Stimulated activated CD8-positive, alpha-beta memory T cell treated with anti-CD3 and anti-CD28 coated beads, Interleukin-7, amount 100 ng/mL, for 24 hours (primary cell): ENCODE data around the gene TMEM129.
A peak's percentile ranks its signal among the peaks of the same experiment; 100 is the strongest.

ENCODE experiments used
- DNase-seq: peaks from one replicate; pipeline ENCODE4 v3.0.0-alpha.2; 2020; ENCODE audit warnings: low read depth

TMEM129 gene

DNA sequence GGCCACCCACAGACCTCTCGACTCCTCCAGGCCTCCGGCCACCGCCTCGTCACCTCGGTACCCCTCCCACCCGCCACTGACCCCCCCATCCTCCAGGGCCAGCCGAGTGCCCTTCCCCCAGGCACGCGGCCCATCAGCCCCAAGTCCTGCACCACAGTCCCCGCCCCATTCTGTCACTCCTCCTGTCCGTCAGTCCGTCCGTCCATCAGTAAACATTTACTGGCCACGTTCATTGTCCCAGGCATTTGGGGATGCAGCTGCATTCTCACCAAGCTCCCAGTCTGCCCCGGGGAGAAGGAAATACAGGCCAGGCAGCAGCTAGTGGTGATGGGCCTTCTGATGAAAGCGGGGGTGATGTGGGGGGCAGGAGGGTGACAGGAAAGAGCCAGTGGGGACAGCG, 36.7 kb upstream of the TMEM129 start:
- no peak for DNase-seq

DNA sequence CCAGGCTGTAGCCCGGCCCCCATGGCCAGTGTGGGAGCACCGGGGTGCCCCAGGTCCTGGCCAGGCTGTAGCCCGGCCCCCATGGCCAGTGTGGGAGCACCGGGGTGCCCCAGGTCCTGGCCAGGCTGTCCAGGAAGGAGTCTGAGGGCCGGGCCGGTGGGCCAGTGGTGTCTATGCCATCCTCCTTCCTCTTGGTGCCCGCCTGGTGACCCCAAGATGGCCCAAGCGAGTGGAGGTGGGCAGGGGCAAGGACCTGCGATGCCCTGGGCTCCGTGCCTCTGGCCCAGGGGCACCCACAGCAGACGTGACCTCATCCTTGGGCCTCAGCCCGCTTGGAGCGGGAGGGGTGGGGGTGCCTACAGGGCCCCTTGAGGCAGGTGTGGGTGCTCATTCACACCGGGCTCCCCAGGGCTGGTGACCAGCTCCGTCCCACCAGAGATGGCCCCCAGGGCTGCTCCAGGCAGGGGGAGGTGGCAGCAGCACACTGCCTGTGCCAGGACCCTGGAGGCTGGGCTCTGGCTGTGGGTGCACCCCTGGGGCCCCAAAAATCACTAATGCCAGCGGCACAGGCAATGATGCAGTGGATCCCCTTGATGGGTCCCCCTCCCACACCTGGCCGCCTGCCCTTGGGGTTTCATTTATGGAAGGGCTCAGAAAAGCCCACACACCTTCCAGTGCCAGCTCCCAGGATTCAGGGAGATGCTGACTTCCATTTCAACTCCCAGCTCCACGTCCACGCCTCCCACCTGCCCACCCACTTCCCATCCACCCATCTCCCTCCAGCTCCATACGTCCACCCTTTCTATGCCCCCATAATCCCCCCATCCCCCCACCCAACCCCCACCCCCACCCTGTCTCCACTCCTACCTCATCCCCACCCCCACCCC, 36.0 kb upstream of the TMEM129 start:
- DNase-seq: no peak

DNA sequence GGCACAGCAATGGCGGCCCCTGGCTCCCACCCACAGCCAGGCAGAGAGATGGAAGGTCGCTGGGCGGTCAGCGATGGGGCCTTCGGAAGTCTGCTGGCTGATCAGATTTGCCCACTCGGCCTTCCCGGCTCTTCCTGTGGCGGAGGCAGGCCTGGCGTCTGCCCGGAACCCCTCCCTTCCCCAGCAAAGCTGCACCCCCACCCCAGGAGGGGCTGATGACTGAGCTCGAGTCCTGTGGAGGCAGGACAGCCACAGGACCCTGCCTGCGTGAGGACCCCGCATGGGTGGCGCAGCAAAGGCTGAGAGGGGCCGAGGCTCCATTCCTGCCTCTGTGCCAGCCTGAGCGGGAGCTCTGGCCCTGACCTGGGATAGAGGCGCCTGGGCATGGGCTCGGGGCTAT, 35.0 kb upstream of the TMEM129 start:
- DNase-seq: no peak

DNA sequence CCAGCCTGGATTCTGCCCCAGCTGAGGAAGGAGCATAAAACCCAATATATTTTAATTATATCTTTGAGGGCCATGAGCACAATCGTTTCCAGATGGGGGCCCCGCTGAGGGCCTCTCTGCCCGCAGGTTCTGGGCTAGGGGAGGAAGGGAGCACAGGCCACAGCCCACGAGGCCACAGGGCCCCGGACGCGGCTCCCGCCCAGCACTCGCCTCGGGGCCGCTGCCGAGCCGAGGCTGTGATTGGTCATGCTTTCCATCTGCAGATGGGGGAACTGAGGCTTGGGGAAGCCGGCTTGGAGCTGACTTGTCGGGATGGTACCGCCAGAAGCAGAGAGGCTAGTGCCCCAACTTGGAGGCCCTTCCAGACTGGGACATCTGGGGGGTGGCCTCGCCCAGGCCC, 34.2 kb upstream of the TMEM129 start:
- no peak for DNase-seq

DNA sequence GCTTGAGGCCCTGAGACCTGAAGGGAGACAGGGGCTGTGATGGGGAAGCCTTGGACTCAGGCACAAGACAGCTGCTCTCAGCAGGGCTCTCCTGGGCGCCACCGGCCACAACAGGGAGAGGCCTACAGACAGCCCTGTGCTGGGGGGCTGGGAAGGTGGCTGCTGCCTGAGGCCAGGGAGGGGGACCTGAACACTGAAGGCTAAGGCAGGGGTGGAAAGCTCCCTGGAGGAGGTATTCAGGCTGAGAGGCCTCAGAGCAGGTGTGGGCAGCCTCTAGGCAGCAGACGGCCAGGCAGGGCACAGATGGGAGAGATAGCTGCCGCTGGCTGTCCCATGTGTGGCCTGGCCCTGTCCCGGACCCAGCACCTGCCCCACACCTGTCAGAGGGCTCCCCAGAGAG, 33.2 kb upstream of the TMEM129 start:
- DNase-seq: no peak

DNA sequence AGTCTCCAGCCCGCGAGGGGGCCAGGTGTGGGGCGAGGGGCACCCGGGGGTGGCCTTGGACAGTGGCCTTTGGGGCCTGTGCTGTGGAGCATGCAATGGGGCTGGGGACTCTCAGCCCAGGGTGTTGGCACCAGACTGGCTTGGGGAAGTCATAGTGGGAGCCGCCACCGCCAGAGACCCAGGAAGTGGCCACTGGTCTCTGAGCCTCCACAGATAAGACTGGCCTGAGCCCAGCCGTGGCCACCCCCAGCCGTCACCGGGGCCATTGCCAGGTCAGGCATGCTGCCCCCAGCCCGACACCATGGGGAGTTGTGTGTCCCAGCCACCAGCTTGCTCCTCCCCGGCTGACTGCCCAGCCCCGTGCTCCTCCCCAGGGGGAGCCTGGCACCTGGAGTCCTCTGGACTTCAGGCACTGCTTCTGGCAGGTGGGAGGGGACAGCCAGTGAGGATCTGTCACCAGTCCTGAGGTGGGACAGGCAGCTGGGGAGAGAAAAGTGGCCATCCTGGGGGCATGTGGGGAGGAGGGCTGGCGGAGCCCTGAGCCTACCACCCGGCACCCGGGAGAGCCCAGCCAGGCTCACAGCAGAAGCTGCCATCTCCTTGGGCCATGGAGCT, 32.7 kb upstream of the TMEM129 start:
- DNase-seq: no peak

DNA sequence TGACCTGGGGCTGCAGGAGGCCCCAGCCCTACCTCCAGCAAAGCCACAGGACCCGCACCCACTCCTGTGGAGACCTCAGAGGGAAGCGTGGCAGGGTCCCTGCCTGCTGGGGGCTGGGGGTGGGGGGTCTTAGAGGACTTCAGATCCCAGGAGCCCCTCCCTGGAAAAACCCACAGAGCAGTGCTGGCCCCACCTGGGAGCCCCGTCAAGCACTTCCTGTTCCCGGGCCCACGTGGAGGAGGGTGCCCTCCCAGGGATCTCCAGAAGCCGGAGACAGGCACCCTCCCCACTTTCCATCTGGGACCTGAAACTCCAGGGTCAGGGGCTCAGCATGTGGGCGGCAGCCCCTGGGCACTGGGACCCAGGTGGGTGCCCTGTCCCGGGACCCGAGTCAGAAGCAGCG, 32.2 kb upstream of the TMEM129 start:
- no peak for DNase-seq

DNA sequence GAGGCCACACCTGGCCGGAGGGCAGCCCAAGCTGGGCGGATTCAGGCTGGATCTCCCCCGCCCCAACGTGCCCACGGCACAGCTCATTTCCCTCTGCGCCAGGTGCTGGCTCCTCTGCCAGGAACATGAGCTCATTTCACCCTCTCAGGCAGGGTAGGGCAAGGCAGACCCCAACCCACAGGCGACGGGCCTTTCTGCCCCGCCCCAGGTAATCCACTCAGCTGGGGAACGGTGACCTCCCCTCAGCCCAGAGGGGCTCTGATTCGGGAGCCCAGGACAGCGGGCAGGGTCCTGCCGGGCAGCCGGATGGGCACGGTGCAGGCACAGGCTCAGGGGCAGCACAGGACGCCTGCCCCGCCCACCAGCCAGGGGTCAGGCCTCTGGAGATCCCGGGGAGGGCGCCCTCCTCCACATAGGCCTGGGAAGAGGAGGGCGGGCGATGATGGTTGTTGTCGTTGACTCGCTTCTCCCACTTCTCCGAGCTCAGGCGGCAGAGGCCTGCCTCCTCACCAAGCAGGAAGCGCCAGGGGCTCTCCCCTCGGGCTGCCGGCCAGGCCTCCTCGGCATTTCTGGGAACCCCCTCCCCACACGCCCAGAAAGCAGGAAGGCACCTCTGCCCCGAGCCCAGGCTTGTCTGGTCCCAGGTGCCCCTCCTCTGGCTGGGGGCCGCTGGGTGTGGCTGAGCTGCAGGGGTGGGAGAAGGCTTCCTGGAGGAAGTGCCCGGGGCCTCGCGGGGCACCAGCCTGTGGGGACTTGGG, 31.3 kb upstream of the TMEM129 start:
- DNase-seq: no peak

DNA sequence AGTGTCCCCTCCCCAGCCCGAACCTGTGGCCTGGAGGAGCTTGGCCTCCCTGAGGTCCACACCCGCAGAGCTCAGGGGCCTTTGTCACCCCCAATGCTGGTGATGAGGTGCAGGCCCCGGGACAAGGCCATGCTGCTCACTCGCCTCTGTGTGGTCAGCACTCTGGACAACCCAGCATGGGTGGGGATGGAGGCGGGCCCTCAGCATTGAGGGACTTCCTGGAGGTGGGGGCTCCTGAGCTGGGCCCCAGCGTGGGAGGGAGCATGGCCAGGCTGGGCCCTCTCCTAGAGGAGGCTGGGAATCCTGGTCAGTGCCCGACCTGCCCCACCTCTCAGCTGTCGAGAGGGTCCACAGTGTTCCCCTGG, 30.8 kb upstream of the TMEM129 start:
- no peak for DNase-seq

DNA sequence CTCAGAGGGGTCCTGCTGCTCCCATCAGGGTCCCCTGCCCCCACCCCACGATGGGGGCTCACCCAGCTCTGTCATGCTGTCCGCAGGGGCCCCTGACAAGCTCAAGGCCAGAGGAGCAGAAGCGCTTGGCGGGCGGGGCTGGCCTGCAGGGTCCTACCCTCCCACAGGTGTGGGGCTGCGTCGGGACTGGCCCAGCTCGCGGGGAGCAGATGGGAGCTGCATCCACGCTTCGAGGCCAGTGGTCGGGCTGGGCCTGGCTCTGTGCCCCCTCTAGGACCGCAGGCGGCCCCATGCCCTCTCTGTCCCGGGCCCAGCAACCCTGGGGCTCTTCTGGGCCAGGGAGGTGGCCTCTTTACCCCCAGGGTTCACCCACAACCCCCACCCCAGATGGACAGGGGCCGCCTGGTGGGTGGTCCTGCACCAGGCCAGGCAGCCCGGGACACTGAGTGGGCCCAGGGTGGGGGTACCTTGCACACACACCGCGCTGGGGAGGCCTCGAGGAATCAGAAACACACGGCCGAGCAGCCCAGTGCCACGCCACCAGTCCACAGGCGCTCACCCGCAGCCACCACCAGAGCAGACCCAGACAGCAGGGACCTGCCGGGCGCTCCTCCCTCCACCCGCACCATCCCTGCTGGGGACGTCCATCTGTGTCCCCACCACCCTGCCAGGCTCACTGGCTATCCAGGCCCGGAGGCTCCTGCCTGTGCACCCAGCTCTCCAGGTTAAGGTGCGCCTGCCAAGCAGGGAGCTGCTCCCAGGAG, 30.2 kb upstream of the TMEM129 start:
- no peak for DNase-seq

DNA sequence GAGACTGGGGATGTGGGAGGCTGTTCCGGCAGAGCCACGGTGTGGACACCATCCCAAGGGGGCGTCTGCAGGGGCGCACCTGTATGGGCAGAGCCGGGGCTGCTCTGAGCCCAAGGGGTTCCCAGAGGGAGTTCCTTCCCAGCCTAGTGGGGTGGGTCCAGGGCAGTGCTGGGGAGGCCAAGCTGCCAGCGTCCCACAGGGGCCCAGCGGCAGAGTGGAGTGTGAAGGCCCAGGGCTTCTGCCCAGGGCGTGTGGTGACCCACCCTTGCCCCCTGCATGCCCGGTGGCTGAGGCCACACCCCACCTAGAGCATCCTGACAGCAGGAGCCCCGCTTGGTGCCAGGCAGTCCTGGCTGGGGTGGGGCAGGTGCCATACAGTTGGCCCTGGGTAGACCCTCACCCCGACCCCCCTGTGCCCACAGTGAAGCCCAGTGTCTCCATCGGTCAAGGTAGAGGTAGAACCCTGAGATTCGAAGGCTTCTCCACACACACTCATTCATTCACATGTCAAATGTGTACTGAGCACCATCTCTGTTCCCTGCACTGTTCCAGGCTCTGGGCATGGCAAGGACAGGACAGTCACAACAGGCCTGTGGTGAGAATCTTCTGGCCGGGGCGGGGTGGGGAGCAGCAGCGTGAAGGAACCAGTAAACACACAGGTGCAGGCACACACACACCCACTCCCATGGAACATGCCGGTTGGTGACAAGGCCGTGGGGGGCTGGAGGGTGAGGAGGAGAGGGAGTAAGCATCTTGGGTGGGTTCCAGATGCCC, 29.4 kb upstream of the TMEM129 start:
- DNase-seq: no peak

DNA sequence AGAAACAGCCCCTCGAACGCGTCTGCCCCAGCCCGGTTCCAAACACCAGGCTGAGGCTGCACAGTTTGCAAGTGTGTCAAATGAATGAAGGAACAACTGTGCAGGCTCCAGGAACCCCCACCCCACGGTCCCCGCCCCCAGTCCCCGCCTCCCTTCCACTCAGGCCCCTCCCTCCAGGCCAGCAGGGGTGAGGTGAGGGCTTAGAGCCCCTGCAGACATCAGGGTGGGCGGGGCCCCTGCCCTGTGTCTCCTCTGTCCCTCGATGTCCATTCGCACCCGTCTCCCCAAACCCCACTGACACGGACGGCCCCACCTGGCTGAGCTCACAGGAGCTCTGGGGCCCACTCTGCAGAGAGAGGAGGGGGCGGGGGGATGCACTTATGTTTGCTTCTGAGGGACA, 28.7 kb upstream of the TMEM129 start:
- DNase-seq: no peak

DNA sequence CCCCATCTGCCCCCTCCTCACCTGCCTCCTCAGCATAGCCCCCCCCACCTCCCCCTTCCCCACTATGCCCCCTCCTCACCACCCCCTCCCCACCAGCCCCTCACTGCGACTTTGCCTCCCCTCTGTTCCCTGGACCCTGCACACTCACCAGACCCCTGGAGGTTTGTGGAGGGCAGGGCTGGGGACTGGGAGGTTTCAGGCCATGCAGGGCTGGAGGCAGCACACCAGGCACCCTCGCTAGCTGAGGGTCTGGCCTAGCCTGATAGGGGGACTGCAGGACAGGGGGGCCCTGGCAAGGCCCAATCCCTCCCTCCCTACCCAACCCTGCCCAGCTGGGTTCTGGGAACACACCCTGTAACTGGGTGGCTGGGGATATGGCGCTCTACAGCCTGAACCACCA, 28.2 kb upstream of the TMEM129 start:
- DNase-seq: no peak

DNA sequence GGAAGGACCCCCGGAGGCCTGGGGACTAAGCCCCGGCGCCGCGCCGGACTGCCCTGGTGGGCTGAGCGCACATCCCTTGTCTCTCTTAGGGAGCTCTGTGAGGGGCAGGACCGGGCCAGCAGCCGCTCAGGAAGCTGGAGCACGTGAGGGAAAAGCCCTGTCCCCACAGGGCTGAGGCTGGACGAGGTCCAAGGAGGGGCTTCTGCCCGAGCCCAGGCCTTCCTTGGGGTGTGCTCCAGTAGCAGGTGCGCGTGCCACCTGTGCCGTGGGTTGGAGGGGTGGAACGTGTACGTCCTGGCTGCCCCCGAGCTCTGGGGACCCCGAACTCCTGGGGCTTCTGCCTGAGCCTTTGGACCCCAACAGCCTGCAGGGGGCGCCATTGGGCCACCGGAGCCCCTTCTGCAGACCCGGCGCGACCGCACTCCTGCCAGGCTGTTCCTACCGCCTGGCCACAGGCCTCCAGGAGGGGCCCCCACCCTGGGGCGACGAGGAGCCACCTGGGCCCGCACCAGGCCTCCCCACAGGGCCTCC, 27.4 kb upstream of the TMEM129 start:
- DNase-seq: peak; percentile 68

DNA sequence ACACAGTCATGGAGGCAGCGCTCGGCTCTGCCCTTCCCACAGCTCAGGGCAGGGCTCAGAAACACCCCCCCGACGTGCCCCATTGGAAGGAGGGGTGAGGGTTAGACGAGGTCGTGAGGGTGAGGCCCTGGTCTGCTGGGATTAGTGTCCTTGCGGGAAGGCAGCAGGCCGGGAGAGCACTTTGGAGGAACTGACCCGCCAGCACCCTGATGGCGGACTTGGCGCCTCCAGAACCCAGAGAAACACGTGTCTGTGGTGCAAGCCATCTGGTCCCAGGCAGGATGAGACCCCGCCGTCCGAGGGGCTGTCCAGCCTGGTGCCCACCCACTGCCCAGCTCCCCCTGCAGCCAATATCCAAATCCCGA, 26.5 kb upstream of the TMEM129 start:
- no peak for DNase-seq

DNA sequence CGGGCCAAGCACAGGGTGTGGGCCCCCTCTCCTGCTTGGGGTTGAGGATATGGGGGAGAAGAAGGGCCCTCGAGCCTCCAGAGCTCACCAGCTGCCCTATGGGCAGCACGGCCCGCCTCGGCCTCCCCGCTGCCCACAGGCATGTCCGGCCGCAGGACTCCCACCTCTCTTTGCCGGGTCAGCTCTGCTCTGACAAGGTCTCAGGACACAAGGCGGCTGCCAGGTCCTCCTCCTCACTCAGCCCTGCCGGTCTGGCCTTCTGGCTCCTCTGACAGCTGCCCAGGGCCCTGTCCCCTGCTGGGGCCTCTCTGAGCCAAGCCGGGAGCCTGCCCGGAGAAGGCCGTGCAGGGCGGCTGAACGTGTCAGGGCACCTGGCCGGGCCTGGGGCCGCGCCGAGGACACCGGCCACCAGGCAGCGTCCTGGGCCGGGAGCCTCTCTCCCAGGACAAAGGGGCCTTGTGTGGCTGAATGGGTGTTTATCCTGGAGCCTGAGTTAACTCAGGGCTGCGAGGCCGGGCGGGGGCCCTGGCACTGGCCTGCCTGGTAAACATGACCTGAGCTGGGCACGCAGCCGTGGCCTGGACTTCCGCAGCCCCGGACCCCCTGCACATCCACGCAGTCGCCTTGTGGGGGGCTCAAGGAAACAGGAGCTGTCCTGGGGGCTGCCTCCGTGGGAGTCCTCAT, 25.9 kb upstream of the TMEM129 start:
- DNase-seq: no peak

DNA sequence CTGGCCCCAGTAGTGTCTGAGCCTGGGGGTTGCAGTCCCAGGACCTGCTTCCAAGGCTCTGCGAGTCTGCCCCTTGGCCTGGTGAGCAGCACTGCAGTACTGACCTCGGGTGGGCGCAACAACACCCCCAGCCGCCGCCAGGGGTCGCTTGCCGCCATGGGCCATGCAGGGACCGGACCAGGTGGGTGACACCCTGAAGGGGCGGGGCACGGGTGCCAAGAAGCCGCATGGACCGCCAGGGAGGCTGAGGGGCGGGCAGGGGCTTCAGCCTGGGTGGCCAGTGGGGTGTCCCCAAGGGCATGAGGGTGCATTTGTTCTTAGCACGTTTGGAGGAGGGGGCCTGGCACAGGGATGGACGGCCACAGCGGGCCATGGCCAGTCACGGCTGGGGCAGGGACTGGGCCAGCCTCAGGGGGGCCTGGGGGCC, 25.2 kb upstream of the TMEM129 start:
- DNase-seq: peak; percentile 76

DNA sequence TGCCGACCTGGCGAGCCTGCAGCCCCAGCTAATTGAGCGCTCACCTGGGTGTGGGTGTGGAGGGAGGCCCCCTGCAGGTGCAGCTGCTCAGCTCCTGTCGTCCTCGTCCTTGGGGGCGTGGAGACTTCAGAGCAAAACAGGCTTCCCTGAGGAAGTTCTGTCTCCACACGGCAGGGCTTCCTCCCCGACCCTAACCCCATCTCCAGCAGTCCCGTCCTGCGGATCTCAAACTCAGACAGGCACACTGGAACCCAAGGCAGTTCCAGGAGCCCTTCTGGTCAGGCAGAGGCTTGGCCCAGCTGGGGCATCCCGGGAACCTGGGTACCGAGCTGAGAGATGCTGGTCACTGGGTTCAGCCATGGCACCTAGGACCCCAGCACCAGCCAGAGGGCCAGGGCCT, 24.6 kb upstream of the TMEM129 start:
- no peak for DNase-seq

DNA sequence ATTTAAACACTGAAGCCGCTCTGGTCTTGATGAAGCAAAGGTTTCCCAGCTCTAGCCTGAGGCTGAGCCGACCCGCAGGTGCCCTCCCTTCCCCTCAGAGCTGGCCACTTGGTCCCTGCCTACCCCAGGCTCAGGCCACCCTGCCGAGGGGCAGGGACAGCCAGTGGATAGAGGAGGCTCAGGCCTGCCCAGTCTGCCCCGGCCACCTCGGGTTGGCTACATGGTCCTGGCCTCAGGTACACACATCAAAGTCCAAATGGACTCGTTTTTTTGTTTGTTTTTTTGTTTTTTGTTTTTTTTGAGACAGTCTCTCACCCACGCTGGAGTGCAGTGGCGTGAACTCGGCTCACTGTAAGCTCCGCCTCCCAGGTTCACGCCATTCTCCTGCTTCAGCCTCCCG, 24.0 kb upstream of the TMEM129 start:
- DNase-seq: no peak

DNA sequence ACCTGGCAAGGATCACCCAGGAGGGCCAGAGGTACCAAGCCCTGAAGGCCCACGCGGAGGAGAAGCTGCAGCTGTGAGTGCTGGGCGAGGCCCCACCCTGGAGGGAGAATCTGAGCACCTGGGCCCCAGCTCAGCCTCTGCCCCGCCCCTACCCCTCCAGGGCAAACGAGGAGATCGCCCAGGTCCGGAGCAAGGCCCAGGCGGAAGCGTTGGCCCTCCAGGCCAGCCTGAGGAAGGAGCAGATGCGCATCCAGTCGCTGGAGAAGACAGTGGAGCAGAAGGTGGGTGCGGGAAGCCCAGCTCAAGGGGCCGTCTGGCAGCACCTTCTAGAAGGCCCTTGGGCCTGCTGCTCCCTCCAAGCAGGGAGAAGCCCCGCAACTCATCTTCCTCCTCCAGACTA, 23.4 kb upstream of the TMEM129 start:
- no peak for DNase-seq

DNA sequence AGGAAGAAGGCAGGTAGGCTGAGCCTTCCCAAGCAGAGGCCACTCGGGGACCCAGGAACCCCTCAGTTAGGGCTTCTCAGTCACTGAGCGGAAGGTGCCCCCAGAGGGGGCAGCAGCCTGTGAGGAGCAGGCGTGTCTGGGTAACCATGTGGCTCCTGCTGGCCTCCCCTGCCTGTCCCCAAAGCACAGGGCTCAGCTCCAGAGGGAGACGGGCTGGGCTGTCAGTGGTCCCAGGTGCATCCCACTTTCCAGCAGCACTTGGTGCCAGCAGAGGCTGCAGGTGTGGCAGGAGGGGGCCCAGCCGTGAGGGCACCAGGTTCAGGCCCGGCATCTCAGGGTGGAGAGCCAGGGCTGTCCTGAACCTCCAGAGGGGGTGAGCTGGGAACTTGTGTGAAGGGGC, 22.9 kb upstream of the TMEM129 start:
- no peak for DNase-seq
